WTC11 (cell line): Measurements from ENCODE around the gene FNDC1.

ENCODE experiments used
- AFF4 ChIP-seq: sonication (generic); formaldehyde crosslinking; IDR thresholded peaks from 2 replicates; pipeline ENCODE4 v1.8.1; 2023; ENCODE audit warnings: mild to moderate bottlenecking, missing genetic modification reagents, borderline replicate concordance
- CREB1 ChIP-seq: sonication (generic); formaldehyde crosslinking; IDR thresholded peaks from 2 replicates; pipeline ENCODE4 v1.8.0; 2023; ENCODE audit warnings: mild to moderate bottlenecking, missing genetic modification reagents
- CTCF ChIP-seq: fragments of 200-600 bp; IDR thresholded peaks from 2 replicates; pipeline ENCODE4 v1.8.0; 2022; ENCODE audit warnings: antibody characterized with exemption
- ETV6 ChIP-seq: sonication (generic); formaldehyde crosslinking; IDR thresholded peaks from 2 replicates; pipeline ENCODE4 v1.8.1; 2022; ENCODE audit warnings: mild to moderate bottlenecking, missing genetic modification reagents
- GABPB1 ChIP-seq: sonication (generic); formaldehyde crosslinking; IDR thresholded peaks from 2 replicates; pipeline ENCODE4 v1.8.1; 2023; ENCODE audit warnings: mild to moderate bottlenecking, missing genetic modification reagents
- IRF1 ChIP-seq: sonication (generic); formaldehyde crosslinking; IDR thresholded peaks from 2 replicates; pipeline ENCODE4 v1.8.0; 2023; ENCODE audit warnings: missing genetic modification reagents
- NFYB ChIP-seq: sonication (generic); formaldehyde crosslinking; conservative IDR thresholded peaks from 2 replicates; pipeline ENCODE4 v1.8.0; 2022; ENCODE audit warnings: low read depth, missing genetic modification reagents
- NR2C2 ChIP-seq: sonication (generic); formaldehyde crosslinking; IDR thresholded peaks from 2 replicates; pipeline ENCODE4 v1.8.0; 2022; ENCODE audit warnings: mild to moderate bottlenecking, missing genetic modification reagents
- PREB ChIP-seq: sonication (generic); formaldehyde crosslinking; IDR thresholded peaks from 2 replicates; pipeline ENCODE4 v1.8.1; 2022; ENCODE audit warnings: mild to moderate bottlenecking, missing genetic modification reagents, moderate library complexity, borderline replicate concordance
- RORB ChIP-seq: fragments of 250-450 bp; sonication (Bioruptor Pico); IDR thresholded peaks from 2 replicates; pipeline ENCODE4 v1.9.0; 2021; ENCODE audit warnings: mild to moderate bottlenecking
- SP1 ChIP-seq: sonication (generic); formaldehyde crosslinking; conservative IDR thresholded peaks from 2 replicates; pipeline ENCODE4 v1.8.1; 2022; ENCODE audit warnings: missing genetic modification reagents
- USF2 ChIP-seq: sonication (generic); formaldehyde crosslinking; IDR thresholded peaks from 2 replicates; pipeline ENCODE4 v1.8.1; 2023; ENCODE audit warnings: mild to moderate bottlenecking, missing genetic modification reagents, moderate library complexity
- ZBTB43 ChIP-seq: sonication (generic); formaldehyde crosslinking; IDR thresholded peaks from 2 replicates; pipeline ENCODE4 v1.8.1; 2023; ENCODE audit warnings: mild to moderate bottlenecking, missing genetic modification reagents

- TF ChIP-seq RORB (CRISPR knock-in tag) (no peak), CTCF (peak; percentile 93), AFF4 (CRISPR knock-in tag) (no peak), IRF1 (CRISPR knock-in tag) (no peak), GABPB1 (CRISPR knock-in tag) (no peak), SP1 (CRISPR knock-in tag) (no peak), PREB (CRISPR knock-in tag) (no peak), NFYB (CRISPR knock-in tag) (no peak), CREB1 (CRISPR knock-in tag) (no peak), NR2C2 (no peak), ZBTB43 (no peak), USF2 (CRISPR knock-in tag) (no peak), ETV6 (CRISPR knock-in tag) (no peak)
These were observed 34.4 kb upstream of the FNDC1 start for GRCh38 chr6:159134701-159135364.
